Muscle layer of colon (tissue), 2 donors: ENCODE results near the gene ITPR3.

ENCODE experiments used
- H3K27ac ChIP-seq: one replicate; pipeline ENCODE4 v1.7.0; 2013; ENCODE audit warnings: low read depth, mild to moderate bottlenecking, low read length, moderate library complexity
- H3K27me3 ChIP-seq, 2 donors: one replicate each; pipeline ENCODE4 v1.7.0; 2013; ENCODE audit warnings: low read length in 2 of 2, mild to moderate bottlenecking in 2 of 2; ENCODE audit not compliant: insufficient read depth in 2 of 2, control insufficient read depth in 1 of 2
- H3K36me3 ChIP-seq: one replicate; pipeline ENCODE4 v1.7.0; 2013; ENCODE audit warnings: mild to moderate bottlenecking, low read length; ENCODE audit not compliant: insufficient read depth
- H3K4me1 ChIP-seq: one replicate; pipeline ENCODE4 v1.7.0; 2013; ENCODE audit warnings: mild to moderate bottlenecking, low read length; ENCODE audit not compliant: insufficient read depth
- H3K4me3 ChIP-seq, 2 donors: one replicate each; pipeline ENCODE4 v1.7.0; 2013; ENCODE audit warnings: low read length in 2 of 2, low read depth in 1 of 2, mild to moderate bottlenecking in 1 of 2, moderate library complexity in 1 of 2
- H3K9ac ChIP-seq: one replicate; pipeline ENCODE4 v1.7.0; 2013; ENCODE audit warnings: low read length
- H3K9me3 ChIP-seq: one replicate; pipeline ENCODE4 v1.7.0; 2013; ENCODE audit warnings: mild to moderate bottlenecking, low read length
- donor health status: abdominal sarcoma.
- donor health status: Adenocarcinoma of cecum.

Gene ITPR3

GRCh38 chr6:33673851-33674250 lies 52.7 kb downstream of the ITPR3 start:
- Histone ChIP-seq H3K4me3 (no peak overlapping the region), H3K9ac (no peak overlapping the region), H3K36me3 (no peaks in the 10 kb centered on the region)

GRCh38 chr6:33675968-33676367 lies 54.8 kb downstream of the ITPR3 start:
- Histone ChIP-seq H3K9me3 (no peaks in the 10 kb centered on the region), H3K9ac (no peak overlapping the region), H3K27me3 (no peaks in the 10 kb centered on the region), H3K27ac (no peak overlapping the region), H3K4me1 (no peaks in the 10 kb centered on the region), H3K36me3 (no peaks in the 10 kb centered on the region), H3K4me3 (no peak overlapping the region)

More at GRCh38 chr6:33673851-33674250, 52.7 kb downstream of the ITPR3 start:
- Histone ChIP-seq H3K27ac (no peak overlapping the region), H3K9me3 (no peaks in the 10 kb centered on the region), H3K27me3 (no peaks in the 10 kb centered on the region), H3K4me1 (no peaks in the 10 kb centered on the region)

GRCh38 chr6:33676416-33677142 lies 55.5 kb downstream of the ITPR3 start:
- no peak overlapping the region for H3K27ac ChIP-seq
- H3K4me3 ChIP-seq = no peak overlapping the region
- no peaks in the 10 kb centered on the region for H3K36me3 ChIP-seq
- H3K4me1 ChIP-seq = no peaks in the 10 kb centered on the region
- no peaks in the 10 kb centered on the region for H3K9me3 ChIP-seq
- H3K27me3 ChIP-seq = no peaks in the 10 kb centered on the region
- H3K9ac ChIP-seq = no peak overlapping the region

GRCh38 chr6:33677143-33677660 lies 56.1 kb downstream of the ITPR3 start:
- no peak overlapping the region for H3K4me3 ChIP-seq
- H3K9ac ChIP-seq = no peak overlapping the region
- no peaks in the 10 kb centered on the region for H3K27me3 ChIP-seq
- no peaks in the 10 kb centered on the region for H3K4me1 ChIP-seq
- no peak overlapping the region for H3K27ac ChIP-seq
- no peaks in the 10 kb centered on the region for H3K36me3 ChIP-seq
- no peaks in the 10 kb centered on the region for H3K9me3 ChIP-seq

- Histone ChIP-seq H3K27me3 (no peaks in the 10 kb centered on the region), H3K4me3 (no peak overlapping the region), H3K4me1 (no peaks in the 10 kb centered on the region), H3K36me3 (no peaks in the 10 kb centered on the region), H3K9me3 (no peaks in the 10 kb centered on the region), H3K9ac (no peak overlapping the region), H3K27ac (no peak overlapping the region)
Measured at GRCh38 chr6:33677689-33678088, 56.6 kb downstream of the ITPR3 start.

- Histone ChIP-seq H3K4me3 (no peak overlapping the region), H3K27ac (no peak overlapping the region), H3K4me1 (no peaks in the 10 kb centered on the region), H3K9me3 (no peaks in the 10 kb centered on the region), H3K27me3 (no peaks in the 10 kb centered on the region), H3K36me3 (no peaks in the 10 kb centered on the region), H3K9ac (no peak overlapping the region)
Measured at GRCh38 chr6:33678233-33678931, 57.3 kb downstream of the ITPR3 start.

GRCh38 chr6:33678932-33679490 lies 57.9 kb downstream of the ITPR3 start:
- Histone ChIP-seq H3K4me3 (no peak overlapping the region), H3K9me3 (no peaks in the 10 kb centered on the region), H3K9ac (no peak overlapping the region), H3K27ac (no peak overlapping the region), H3K36me3 (no peaks in the 10 kb centered on the region), H3K4me1 (no peaks in the 10 kb centered on the region), H3K27me3 (no peaks in the 10 kb centered on the region)

- H3K9me3 ChIP-seq = no peaks in the 10 kb centered on the region
- no peak overlapping the region for H3K27ac ChIP-seq
- no peak overlapping the region for H3K9ac ChIP-seq
- H3K4me3 ChIP-seq = no peak overlapping the region
- H3K27me3 ChIP-seq = no peaks in the 10 kb centered on the region
- no peaks in the 10 kb centered on the region for H3K4me1 ChIP-seq
- peaks cover 6% of the 10 kb centered on the region for H3K36me3 ChIP-seq
Measured at GRCh38 chr6:33679761-33680160, 58.6 kb downstream of the ITPR3 start.

- peaks cover 13% of the 10 kb centered on the region for H3K36me3 ChIP-seq
Measured at GRCh38 chr6:33682341-33682740, 61.2 kb downstream of the ITPR3 start.

GRCh38 chr6:33683051-33683571 lies 62.0 kb downstream of the ITPR3 start:
- Histone ChIP-seq H3K36me3 (peaks cover 13% of the 10 kb centered on the region), H3K27me3 (no peaks in the 10 kb centered on the region), H3K9me3 (no peaks in the 10 kb centered on the region), H3K9ac (no peak overlapping the region), H3K27ac (no peak overlapping the region), H3K4me3 (no peak overlapping the region), H3K4me1 (no peaks in the 10 kb centered on the region)

More at GRCh38 chr6:33682341-33682740, 61.2 kb downstream of the ITPR3 start:
- Histone ChIP-seq H3K27ac (no peak overlapping the region), H3K9ac (no peak overlapping the region), H3K4me1 (no peaks in the 10 kb centered on the region), H3K27me3 (no peaks in the 10 kb centered on the region), H3K9me3 (no peaks in the 10 kb centered on the region), H3K4me3 (no peak overlapping the region)

GRCh38 chr6:33683576-33684427 lies 62.7 kb downstream of the ITPR3 start:
- no peak overlapping the region for H3K4me3 ChIP-seq
- no peak overlapping the region for H3K9ac ChIP-seq
- no peaks in the 10 kb centered on the region for H3K9me3 ChIP-seq
- H3K4me1 ChIP-seq = no peaks in the 10 kb centered on the region
- no peaks in the 10 kb centered on the region for H3K27me3 ChIP-seq
- no peak overlapping the region for H3K27ac ChIP-seq
- H3K36me3 ChIP-seq = peaks cover 13% of the 10 kb centered on the region
